Epithelial cell of proximal tubule (primary cell): ENCODE results near the gene URB2. TPM values are rescaled to one million over a fixed set of nuclear protein-coding genes. Genes with fewer than 3 reads are reported as not detected.

Source experiments
- DNase-seq: peaks from one replicate; pipeline ENCODE4 v3.0.0-alpha.2; 2011; ENCODE audit warnings: low read depth
- H3K4me3 ChIP-seq: 2 replicates; pipeline ENCODE4 v1.5.1; 2011; ENCODE audit warnings: low read depth, mild to moderate bottlenecking, low read length
- total RNA-seq: library from RNA; depleted of rRNA; stranded (reverse); fragments of >200 nt; gene quantifications from 2 replicates; pipeline ENCODE4 v1.2.3, GENCODE V29; 2015
- TF ChIP-seq, protein P1 (sequence below): conservative IDR thresholded peaks from 2 replicates; pipeline ENCODE4 v1.5.1; 2012; ENCODE audit warnings: low read depth, mild to moderate bottlenecking, low read length

Gene URB2
- total RNA-seq, 1 donor from 2014 or later: 10.3 TPM

DNA sequence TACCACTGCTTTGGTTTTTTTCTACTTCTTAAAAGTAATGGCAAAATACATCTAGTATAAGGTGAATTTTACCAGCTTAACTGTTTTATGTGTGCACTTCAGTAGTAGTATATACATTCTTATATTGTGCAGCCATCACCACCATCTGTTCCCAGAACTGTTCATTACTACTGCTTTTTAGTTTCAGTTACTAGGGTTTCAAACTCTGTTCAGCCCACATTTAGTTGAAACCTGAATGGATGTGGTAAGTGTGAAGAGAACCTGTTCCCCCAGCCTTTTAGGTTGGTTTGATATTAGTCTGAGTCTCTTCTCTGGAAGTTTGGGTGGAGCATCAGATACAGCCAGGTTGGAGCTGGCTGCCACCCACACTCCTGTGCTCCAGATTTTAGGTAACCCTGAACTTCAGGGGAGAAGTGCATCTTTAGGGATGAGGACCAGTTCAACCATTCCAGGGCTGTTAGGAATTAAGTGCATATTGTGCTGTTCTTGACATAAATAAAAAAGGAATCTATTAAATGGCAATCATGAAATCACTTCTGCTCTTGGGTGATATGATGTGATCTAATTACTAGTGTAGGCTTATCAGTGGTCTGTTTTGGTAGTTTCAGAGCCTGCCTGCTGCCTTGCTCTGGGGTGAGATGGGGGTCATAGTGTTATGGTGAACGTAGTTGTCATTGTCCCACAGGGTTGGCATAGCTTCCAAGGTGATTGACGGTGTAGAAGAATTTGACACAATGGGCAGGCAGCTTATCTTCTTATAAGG, 32.1 kb downstream of the URB2 start:
- DNase-seq: no peak

DNA sequence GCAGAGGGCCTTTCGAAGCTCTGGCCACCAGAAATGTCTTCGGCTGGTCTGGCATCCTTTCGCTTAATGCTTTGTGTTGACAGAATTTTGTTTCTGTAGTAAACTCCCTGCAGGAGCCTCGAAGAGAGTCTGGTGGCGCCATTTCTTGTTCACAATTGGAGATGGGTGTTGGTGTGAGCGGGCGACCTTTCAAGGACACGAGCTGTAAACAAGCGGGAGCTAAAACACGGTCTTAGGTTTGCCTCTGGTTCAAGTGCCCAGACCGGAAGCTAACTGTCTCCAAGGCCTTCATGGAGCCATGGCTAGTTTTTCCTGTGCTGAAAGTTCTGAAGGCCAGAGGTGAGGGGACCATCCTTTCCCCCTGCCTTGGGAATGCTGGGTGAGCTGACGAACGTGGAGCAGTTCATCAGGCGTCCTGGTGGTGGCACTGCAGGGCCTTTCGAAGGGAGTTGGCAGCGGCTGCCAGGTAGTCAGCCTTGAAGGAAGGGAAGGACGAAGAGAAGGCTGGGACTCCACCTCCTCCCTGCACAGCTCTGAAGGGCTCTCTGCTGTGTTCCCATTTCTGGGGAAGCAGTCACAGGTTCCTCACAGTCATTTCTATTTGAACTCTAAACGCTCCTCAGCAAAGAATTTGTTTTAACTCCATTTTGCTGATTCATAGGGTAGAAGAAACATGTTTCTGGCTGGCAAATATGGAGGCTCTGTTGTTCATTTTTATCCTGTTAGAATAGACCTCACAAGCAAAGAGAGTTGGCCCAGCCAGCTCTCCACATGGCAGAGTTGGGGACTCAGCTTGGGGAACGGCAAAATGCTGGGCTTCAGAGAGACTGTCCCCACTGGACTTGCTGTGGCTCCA, 35.2 kb downstream of the URB2 start:
- TF ChIP-seq, protein P1, sequence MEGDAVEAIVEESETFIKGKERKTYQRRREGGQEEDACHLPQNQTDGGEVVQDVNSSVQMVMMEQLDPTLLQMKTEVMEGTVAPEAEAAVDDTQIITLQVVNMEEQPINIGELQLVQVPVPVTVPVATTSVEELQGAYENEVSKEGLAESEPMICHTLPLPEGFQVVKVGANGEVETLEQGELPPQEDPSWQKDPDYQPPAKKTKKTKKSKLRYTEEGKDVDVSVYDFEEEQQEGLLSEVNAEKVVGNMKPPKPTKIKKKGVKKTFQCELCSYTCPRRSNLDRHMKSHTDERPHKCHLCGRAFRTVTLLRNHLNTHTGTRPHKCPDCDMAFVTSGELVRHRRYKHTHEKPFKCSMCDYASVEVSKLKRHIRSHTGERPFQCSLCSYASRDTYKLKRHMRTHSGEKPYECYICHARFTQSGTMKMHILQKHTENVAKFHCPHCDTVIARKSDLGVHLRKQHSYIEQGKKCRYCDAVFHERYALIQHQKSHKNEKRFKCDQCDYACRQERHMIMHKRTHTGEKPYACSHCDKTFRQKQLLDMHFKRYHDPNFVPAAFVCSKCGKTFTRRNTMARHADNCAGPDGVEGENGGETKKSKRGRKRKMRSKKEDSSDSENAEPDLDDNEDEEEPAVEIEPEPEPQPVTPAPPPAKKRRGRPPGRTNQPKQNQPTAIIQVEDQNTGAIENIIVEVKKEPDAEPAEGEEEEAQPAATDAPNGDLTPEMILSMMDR: peak; percentile 97
- DNase-seq: no peak

More for the DNA sequence above, 32.1 kb downstream of the URB2 start:
- TF ChIP-seq, protein P1: no peak
- H3K4me3 ChIP-seq: no peak overlapping the region

DNA sequence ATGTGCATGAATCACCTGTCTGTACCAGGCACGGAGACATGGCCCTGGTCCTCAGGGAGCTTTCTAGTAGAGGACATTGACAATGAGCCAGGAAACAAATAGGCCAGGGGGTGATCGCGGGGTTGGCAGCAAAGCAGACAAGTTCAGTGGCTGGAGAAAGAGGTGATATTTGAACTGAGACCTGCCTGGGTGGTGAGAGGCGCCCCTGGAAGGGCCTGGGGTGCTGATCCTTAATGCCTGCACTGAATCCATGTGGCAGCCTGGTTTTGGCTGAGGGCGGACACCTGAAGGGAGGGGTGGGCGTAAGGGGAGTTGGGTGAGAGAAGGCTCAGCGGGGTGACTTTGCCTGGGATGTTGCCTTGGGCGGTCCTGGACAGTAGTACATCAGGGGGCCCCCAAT, 35.9 kb downstream of the URB2 start:
- no peak for DNase-seq
- H3K4me3 ChIP-seq: no peak overlapping the region
- TF ChIP-seq, protein P1: no peak

More for the DNA sequence above, 35.2 kb downstream of the URB2 start:
- H3K4me3 ChIP-seq: no peak overlapping the region

DNA sequence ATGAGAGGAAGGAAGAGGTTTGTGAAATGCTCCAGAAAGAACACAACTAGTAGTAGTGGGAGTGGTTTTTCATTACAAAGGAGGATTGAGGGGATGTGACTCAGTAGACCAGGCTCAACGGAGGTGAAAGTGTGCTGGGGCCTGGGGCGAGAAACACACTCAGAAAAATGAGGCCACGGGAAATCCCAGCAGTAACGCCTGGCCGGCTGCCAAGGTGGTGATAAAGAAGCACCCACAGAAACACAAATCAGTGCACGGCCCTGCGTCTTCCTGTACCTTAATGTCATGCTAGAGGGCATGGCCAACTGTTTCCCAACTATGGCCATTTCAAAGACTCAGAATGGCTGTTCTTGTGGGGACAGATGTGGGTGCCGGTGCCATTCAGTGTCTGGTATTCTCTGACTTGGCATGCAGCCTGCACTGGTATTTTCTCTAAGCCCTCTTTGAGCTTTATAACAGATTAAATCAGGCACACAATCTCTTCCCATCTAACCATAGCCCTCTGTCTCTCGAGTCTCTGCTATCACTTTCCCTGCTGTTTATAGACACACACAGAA, 38.2 kb downstream of the URB2 start:
- no peak overlapping the region for H3K4me3 ChIP-seq
- TF ChIP-seq, protein P1: no peak
- no peak for DNase-seq

DNA sequence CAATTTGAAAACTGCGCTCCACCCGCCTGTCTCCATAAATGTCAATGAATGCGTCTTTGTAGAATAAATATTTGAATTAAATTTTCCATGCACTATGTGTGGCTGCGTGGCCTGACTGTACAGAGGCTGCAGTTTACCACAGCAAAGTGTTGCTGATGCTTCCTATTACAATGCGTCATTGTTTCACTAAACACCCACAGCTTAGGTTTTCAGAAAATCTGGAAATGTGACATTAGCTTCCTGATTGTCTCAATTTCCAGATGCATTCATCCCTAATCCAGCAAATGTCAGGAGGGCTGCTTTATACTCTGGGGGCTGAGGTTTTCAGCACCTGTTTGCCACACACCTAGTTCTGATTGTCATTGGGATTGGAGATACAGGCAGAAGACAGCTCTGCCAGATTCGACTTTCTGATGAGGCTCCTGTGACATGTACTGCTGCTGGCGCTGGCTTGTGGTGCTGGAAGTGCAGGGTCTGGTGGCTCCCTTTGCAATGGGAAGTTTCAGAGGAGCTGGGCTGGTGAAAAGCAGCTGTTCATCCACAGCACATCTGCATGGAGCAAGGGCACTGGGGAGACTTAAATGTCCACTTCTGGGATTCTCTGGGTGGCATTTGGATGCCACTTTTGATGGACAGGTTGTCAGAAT, 40.0 kb downstream of the URB2 start:
- TF ChIP-seq, protein P1: no peak
- DNase-seq: no peak
- no peak overlapping the region for H3K4me3 ChIP-seq

DNA sequence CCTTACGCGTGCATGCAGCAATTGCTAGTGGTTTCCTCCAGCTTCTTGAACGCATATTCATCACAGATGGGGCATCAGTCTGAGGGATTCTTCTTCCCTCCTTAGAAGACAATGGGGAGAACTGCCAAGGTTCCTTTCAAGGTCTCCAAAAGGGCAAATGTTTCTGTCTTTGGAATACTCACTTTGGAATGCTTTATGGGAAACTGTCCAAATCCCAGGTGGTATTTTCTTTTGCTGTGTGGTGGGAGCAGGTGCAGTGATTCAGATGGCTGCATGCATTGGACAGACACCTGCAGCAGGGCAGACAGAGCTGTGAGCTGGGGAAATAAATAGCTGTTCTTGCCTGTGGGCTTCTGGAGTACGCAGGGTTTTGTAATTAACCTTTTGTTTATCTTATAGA, 40.5 kb downstream of the URB2 start:
- DNase-seq: no peak
- TF ChIP-seq, protein P1: no peak
- H3K4me3 ChIP-seq: no peak overlapping the region
